Thoracic aorta (tissue), 2 donors: ENCODE data around the gene ACTG1. TPM values are rescaled to one million over a fixed set of nuclear protein-coding genes. Genes with fewer than 3 reads are reported as not detected.

ENCODE experiments used
- ATAC-seq: fragments of 150-250 bp; one replicate; pipeline ENCODE4 v1.8.0; 2017; ENCODE audit warnings: low read depth; ENCODE audit not compliant: insufficient number of reproducible peaks, low FRiP score
- DNase-seq: peaks from one replicate; pipeline ENCODE4 v3.0.0-alpha.2; 2020; ENCODE audit warnings: low spot score
- H3K27ac ChIP-seq, 2 donors: fragments of 200-600 bp; sonication (generic); 1 replicate in 1 of 2; 2 replicates in 1 of 2; pipeline ENCODE4 v1.5.1; 2016; ENCODE audit warnings: mild to moderate bottlenecking in 2 of 2, moderate library complexity in 2 of 2
- H3K27me3 ChIP-seq: fragments of 200-600 bp; sonication (generic); replicated peaks from 2 replicates; pipeline ENCODE4 v1.6.0; 2016; ENCODE audit warnings: mild to moderate bottlenecking; ENCODE audit not compliant: insufficient read depth
- H3K36me3 ChIP-seq: fragments of 200-600 bp; sonication (generic); one replicate; pipeline ENCODE4 v1.5.1; 2016
- H3K4me1 ChIP-seq, 2 donors: fragments of 200-600 bp; sonication (generic); 1 replicate in 1 of 2; 2 replicates in 1 of 2; pipeline versions ENCODE4 v1.5.1 to v1.6.0; 2016; ENCODE audit warnings: low read depth in 2 of 2, mild to moderate bottlenecking in 1 of 2; ENCODE audit not compliant: control insufficient read depth in 1 of 2
- H3K4me3 ChIP-seq: fragments of 200-600 bp; sonication (generic); 2 replicates; pipeline ENCODE4 v1.5.1; 2016; ENCODE audit warnings: mild to moderate bottlenecking
- H3K9me3 ChIP-seq: fragments of 200-600 bp; sonication (generic); 2 replicates; pipeline ENCODE4 v1.5.1; 2016
- CTCF ChIP-seq: fragments of 200-600 bp; sonication (generic); IDR thresholded peaks from one replicate; pipeline ENCODE4 v1.5.1; 2019; ENCODE audit warnings: antibody characterized with exemption
- total RNA-seq, 2 donors: library from RNA; depleted of rRNA; stranded (reverse); fragments of >200 nt; gene quantifications; one replicate each; pipeline versions ENCODE4 v1.1.0 to v1.2.3, GENCODE V29; 2016

The ACTG1 gene
- total RNA-seq, 2 donors from 2014 or later, result 4,421 to 4,935 TPM

- ATAC-seq, result no peak
- Histone ChIP-seq H3K4me3 (no peak overlapping the region), H3K4me1 (peaks cover 17 to 25% of the 10 kb centered on the region in 2 donors), H3K36me3 (peaks cover 42% of the 10 kb centered on the region), H3K27ac (no peak overlapping the region), H3K27me3 (no peaks in the 10 kb centered on the region), H3K9me3 (no peaks in the 10 kb centered on the region)
- TF ChIP-seq CTCF, result no peak
- no peak for DNase-seq
These were observed 36.5 kb upstream of the ACTG1 start for GRCh38 chr17:81549031-81549557.

- ATAC-seq (no peak), DNase-seq (no peak)
- Histone ChIP-seq H3K27me3 (no peaks in the 10 kb centered on the region), H3K4me3 (no peak overlapping the region), H3K4me1 (peaks cover 7 to 15% of the 10 kb centered on the region in 2 donors), H3K9me3 (no peaks in the 10 kb centered on the region), H3K27ac (no peak overlapping the region), H3K36me3 (peaks cover 49% of the 10 kb centered on the region)
- TF ChIP-seq CTCF, result no peak
These were observed 35.0 kb upstream of the ACTG1 start for GRCh38 chr17:81547614-81547982.

GRCh38 chr17:81546906-81547613 lies 34.5 kb upstream of the ACTG1 start:
- Histone ChIP-seq H3K27ac (no peak overlapping the region), H3K4me3 (no peak overlapping the region), H3K36me3 (peaks cover 49% of the 10 kb centered on the region), H3K9me3 (no peaks in the 10 kb centered on the region), H3K27me3 (no peaks in the 10 kb centered on the region), H3K4me1 (peaks cover 7 to 15% of the 10 kb centered on the region in 2 donors)
- no peak for ATAC-seq
- no peak for TF ChIP-seq CTCF
- no peak for DNase-seq

GRCh38 chr17:81545160-81545949 lies 32.8 kb upstream of the ACTG1 start:
- H3K36me3 ChIP-seq, result peaks cover 55% of the 10 kb centered on the region
- H3K4me1 ChIP-seq, result peaks cover 0 to under 1% of the 10 kb centered on the region in 2 donors
- H3K9me3 ChIP-seq, result no peaks in the 10 kb centered on the region
- no peak for DNase-seq
- no peak for TF ChIP-seq CTCF
- H3K27ac ChIP-seq, result no peak overlapping the region
- H3K27me3 ChIP-seq, result no peaks in the 10 kb centered on the region
- ATAC-seq, result no peak
- H3K4me3 ChIP-seq, result no peak overlapping the region

GRCh38 chr17:81544281-81544974 lies 31.8 kb upstream of the ACTG1 start:
- ATAC-seq (no peak), DNase-seq (no peak)
- H3K36me3 ChIP-seq, result peaks cover 60% of the 10 kb centered on the region
- no peak overlapping the region for H3K4me3 ChIP-seq
- no peaks in the 10 kb centered on the region for H3K9me3 ChIP-seq
- H3K27ac ChIP-seq, result no peak overlapping the region
- H3K4me1 ChIP-seq, result no peaks in the 10 kb centered on the region
- H3K27me3 ChIP-seq, result no peaks in the 10 kb centered on the region
- TF ChIP-seq CTCF, result no peak
